Ammon's horn (tissue), 1 donor: ENCODE measurements around the gene PRDM2.
"Not testable (repeated sequence)": the region's sequence is repeated elsewhere in the genome, so short reads cannot be mapped to it uniquely, and the experiment has no call there.

Source experiments
- DNase-seq: peaks from one replicate; pipeline ENCODE4 v3.0.0-alpha.2; 2016; ENCODE audit warnings: low spot score

Gene PRDM2

DNA sequence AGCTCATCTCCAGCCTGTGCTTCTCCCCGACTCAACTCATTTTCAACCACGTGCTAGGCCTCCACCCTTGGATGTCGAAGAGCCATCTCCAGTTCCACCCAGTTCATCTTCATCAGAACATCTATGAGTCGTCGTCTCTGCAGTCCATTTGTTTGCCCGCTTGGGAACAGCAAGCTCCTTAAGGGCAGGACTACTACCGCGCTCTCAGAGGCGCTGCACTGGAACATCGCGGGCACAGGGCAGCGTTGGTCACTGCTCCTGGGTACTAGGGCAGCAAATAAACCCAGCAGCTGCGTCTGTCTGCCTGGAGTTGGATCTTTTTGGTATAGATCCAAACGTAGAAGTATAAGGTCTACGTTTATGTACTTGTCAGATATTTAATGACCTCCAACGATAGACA, 478 bp upstream of the PRDM2 start:
- DNase-seq: peak; percentile 5

DNA sequence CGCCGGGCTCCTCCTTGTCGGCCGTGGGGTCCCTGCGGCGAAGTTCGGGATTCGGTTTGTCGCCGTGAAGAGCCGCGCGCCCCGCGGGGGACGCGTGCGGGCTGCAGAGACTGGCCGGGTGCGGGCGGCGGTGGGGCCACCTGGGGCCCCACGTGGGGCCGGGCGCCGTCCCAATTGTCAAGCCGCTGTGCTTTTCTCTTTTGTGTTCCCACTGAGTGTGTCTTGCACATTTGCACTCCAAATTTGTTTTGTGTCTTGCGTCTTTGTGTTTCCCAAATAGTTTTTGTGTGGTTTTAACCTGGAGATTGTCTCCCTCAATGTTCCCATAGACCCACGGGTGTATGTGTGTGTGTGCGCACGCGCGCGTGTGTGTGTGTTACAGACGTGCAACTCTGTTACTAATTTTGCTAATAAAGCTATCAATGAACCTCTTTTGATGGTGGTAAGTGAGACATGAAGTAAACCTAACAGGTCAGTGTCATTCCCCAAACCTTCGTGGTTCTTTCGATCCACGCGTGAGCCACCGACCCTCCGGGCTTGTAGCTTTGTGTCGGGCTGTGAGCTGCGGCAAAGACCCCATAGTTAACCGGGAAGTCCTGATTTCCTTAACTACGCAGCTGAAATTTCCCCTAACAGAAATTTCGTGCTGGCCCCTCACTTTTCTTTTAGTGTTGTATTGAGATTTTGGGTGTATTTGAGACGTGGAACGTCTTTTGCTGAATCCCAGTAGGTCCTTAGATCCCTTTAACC, 708 bp downstream of the PRDM2 start:
- DNase-seq: peak; percentile 59

DNA sequence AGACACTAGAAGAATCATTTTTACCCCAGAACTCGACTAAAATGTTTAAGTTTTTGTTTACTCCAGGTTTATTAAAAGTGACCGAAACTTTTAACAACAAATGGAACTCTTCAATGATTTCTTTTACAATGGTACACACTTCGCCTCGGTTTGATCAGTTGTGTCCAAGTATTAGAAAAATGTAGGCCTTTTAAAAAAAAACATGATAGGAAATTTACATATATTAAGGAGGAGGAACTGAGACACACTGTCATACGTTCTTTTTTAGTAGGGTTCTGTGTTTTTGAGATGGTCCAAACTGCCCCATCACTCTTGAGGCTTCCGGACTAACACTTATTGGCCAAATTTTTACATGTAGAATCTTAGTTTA, 1.3 kb downstream of the PRDM2 start:
- DNase-seq: no peak

DNA sequence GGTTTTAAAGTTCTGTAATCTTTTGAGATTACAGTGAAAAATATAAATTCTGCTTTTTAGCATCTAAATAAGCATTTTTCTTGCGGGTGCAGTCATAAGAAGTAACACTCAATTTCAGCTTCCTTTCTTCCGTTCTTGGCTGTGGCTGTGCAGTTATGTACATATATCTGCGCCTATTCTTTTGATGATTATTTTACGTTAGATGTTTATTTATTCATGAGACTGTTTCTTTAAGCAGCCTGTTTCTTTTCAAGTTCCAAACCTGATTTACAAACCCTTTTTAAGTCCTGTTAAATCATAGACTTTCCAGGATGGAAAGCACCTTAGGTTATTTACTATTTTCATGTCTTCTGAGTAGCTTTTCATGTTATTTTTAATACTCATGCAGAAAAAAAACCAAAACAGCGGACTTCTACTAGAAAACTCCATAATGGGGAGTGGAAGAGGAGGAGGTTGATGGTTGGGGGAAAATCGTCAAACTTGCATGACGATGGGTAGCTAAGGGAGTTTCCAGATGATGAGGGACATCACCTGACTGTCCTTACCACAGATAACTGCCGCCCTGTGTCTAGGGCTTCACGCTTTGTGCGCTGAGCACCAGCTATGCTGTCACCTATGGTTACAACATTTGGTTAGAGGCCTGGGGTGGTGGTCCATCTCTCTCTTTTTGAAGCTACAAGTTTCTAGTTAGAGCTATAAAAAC, 2.6 kb downstream of the PRDM2 start:
- no peak for DNase-seq

DNA sequence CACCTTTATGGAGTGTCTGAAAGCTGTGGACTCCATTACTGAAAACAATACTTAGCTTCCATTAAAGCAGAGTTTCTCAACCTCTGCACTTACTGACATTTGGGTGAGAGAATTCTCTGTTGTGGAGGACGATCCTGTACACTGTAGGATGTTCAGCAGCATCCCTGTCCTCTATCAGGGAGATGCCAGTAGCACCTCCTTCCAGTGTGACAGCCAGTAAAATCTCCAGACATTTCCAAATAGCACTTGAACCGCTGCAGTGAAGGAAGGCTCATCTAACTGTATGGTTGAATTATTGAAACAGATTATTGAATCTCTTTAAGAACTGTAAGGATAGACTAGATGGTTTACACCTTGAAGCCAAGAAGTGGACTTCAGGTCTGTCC, 3.1 kb downstream of the PRDM2 start:
- no peak for DNase-seq

DNA sequence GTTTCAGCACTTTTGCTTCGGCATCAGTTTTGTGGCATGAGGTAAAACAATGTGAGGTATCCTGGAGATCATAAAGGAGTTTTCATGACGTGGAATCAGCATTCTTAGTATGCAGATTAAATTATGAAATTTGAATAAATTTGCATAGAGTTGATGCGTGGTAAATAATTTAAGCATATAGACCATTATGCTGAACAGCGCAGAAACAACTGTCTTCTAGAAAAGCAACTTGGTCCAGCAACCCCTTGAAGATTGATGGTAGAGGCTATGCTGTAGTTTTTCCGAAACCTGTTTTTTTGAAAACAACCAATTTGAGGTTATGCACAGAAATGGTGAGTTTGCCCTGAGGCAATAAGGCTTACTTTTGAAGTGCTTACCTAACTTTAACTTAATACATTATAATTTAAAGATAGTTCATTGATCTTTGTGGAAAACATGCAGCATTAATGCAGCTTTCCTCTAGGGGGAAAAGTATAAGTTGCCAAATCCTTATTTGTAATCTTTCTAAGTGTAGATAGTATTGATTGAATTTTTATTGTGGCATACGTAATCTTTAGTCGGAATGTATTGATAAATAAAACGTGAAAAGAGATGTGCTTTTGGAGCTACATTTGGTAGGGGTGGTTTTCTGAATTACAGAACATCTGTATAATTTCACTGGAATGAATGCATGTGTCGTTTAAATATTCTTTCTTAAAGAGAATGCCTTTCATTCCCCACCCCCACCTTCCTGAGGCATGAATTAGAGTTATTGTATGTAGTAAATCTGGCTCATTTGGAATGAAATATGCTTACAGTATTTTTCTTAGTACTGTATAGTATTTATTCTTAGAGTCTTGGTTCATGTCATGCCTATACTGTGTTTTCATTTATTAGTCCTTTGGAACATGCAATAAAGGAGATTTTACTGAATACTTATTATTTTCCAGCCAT, 3.8 kb downstream of the PRDM2 start:
- DNase-seq: no peak

DNA sequence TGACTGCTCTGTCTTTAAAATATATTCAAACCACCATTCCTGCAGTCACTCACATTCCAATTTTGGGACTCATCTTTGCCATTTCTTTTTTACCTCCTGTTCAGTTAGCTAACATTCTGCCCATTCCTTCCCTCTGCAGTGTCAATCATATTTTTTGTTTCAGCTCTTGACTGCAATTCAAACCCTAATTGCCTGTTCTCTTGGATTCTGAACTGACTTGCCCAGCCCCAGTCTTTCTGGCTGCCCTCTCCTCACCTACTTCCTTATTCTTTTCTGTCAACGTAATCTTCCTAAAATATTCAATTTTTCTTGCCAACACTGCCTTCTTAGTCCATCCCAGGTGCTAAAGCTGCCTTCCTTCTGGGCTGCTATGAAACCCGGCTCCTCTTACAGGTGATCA, 6.1 kb downstream of the PRDM2 start:
- no peak for DNase-seq

DNA sequence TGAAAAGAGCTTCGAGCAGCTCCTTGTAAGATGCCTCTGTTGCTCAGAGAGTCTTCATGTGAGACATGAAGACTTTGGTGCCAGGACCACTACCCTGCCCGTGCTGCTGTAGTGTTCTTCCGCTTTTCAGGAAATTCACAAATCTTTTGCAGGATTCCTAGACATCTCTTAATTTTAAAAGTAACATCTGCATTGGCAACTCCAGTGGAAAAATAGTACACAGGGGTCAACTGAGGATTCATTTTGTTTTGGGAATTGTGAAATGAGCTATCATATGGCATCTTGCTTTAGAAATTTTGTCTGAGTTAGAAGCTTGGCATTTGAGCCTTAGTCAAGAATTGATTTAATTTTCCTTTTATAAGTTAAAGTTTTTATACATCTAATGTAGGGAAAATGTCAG, 7.2 kb downstream of the PRDM2 start:
- DNase-seq: no peak

DNA sequence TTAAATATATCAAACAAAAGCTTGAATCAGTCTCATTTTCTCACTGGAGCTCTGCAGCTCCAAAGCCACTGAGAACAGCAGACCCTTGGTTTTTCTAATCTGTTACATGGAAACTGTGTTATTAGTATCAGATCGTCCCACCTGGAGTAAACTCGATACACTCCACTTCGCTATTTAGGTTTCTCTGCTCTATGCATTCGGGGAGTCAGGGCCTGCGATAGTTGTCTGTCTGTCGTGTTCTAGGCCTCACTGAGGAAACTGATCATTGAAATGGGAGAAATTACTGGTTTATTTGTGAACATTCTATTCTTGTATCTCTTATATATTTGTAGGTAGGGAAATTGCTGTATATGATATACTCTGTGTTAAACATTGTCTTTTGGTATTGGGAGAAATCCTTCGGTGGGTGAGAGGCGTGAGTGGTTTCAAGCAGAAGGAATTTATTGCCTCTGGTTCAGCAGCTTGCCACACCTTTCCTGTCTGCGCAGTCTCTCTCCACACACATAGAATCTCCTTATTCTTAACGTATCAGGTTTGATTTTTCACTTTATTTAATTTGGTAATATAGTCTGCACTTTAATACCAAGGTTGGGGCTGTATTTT, 8.5 kb downstream of the PRDM2 start:
- no peak for DNase-seq

DNA sequence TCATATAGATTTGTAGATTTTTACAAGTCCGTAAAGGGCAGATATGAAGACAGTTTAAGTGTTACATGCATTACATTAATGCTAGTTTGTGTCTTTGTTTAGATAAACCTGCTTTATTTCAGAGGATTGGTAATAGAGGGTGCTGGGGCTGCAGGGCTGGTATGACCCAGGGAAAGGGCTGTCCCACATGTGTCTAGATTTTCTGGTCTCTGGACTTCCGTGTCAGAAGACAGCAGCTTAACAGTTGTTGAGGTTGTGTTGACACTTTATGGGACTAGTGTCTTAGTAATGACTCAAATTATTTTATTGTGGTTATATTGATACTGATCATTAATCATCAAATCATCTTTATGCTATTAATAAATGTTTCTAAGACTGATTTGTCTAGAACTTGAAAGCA, 10.1 kb downstream of the PRDM2 start:
- DNase-seq: no peak

DNA sequence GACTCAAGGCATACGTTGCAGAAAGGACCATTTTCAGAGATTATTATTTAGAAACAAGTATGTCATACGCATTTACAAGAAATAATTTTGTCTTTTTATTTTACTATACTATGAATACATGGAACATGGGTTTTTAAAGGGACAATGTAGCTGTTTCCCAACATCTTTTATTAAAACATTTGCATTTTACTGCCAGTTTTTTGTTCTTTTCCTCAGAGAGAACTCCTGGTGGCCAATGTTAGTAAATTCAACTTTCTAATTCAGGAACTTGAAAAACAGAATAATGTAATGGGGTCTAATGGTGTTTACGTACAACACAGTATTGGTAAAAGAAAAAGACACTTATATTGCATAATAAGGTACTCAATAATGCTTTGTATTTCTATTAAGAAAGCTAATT, 14.9 kb downstream of the PRDM2 start:
- DNase-seq: no peak

DNA sequence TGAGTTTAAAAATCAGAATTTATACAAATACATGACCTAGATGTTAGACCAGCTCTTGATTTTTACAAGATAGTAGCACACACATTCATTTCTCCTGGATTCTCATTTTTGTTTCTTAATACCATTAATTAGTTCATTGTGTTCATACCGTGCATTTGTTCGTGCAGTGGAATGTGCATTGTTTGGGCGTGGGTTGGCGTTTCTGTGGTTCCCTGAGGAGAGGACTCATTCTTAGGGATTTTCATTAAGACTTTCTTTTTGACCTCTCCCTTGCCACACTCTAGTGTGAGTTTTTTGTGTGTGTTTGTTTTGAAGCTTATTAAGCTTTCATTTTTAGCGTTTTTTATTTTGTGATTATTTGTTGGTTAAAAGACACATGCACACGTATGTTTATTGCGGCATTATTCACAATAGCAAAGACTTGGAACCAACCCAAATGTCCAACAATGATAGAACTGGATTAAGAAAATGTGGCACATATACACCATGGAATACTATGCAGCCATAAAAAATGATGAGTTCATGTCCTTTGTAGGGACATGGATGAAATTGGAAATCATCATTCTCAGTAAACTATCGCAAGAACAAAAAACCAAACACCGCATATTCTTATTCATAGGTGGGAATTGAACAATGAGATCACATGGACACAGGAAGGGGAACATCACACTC, 15.8 kb downstream of the PRDM2 start:
- DNase-seq: not testable (repeated sequence)

DNA sequence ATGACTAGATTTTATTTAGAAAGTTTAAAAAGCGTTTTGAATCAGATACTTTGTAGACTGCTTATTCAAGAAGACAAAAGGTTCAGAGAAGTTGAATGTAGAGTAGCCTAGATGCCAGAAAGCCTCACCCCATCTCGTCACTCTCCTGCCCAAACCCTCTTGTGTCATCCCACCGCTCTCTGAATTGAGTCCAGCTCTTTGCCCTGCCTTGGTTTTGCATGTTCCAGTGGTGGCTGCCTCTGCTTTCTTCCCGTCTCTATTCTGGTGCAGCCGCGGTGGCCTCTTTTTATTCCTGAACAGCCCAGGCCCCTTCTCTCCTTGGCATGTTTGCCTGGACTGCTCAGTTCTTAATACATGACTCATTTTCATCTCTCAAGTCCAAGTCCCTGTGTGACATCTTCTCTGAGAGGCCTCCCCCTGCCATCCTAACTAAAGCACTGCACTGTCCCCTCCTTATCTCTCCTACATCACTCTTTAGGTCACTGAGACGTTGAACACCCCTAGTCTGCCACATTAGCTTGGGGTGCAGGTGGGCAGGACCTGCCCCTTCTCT, 22.9 kb downstream of the PRDM2 start:
- no peak for DNase-seq

DNA sequence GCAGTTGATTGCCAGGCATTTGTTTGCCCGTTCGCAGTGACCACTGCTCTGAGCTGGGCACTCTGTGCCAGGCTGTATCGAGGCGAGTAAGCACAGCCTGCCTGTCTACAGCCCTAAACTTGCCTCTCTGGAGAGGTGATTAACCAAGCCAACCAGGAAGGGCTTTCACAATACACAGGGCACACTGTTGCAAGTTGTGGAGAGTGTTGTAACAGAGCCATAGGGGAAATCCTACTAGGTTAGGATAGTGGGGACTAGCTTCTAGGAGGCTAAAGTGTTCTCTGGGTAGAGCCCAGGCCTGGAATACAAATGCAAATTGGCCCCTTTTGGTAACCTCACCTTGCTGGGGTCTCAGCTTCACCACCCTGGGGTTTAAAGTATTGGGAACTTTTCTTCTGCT, 23.8 kb downstream of the PRDM2 start:
- DNase-seq: no peak

DNA sequence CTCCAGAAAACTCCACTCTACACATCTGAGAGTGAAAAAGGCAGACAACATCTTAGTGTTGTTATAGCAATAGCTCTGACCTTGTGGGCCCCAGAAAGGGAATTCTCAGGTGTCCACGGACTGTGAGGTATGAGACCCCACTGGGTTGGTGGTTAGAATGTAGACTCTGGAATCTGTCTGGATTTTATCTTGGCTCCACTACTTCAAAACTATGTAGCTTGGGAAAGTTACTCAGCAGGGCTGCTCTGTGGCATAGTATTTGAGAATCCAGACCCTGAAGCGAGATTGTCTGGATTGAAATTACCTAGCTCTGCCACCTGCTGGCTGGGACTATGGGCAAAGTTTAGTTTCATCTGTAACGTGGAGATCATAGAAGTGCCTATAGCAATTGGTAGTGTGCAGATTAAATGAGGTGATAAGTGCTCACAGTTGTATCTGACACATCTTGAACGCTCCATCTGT, 25.8 kb downstream of the PRDM2 start:
- DNase-seq: no peak

DNA sequence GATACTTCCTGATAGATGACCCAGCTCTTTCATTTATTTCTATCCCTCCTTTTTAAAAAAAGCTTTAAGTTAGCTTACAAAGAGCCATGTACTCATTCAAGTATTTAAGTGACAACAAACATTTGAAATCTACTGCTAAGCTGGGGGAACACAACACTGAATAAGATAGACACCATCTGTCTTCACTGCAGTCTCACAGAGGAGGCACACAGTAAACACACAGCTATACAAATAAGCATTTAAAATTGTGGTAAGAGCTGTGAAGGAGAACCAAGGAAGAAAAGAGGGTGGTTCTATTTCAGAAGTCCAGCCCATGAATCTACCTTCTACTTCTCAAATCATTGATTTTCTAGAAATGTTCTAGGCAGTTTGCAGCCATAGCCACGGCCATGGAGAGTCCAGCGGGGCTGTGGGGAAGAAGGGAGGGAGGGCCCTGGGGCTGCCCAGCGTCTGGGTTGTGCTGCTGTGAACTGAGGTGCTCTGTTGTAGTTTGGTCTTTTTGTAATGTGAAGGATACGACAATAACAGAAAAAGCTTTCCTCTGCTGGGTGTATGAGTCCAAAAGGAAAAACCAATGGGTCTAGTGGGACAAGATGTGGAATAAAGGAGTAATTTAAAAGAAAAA, 28.2 kb downstream of the PRDM2 start:
- DNase-seq: no peak

DNA sequence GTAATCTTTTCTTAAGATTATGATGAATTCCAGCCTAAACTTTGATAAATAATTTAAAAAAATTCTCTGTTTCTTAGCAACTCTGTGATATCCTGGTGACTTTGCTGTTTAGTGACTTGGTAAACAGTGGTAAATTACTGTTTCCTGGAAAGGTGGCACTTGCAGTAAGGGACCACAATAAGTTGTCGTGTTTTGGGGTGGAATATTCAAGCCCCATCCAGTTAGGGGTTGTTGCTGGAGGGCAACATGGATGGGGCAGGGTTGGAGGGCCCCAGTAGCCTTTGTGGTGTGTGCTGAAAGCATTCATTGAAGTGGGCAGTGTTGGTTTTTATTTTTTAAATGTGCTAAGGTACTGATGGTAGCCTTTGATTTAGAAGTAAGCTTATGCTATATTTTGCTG, 30.3 kb downstream of the PRDM2 start:
- DNase-seq: no peak

DNA sequence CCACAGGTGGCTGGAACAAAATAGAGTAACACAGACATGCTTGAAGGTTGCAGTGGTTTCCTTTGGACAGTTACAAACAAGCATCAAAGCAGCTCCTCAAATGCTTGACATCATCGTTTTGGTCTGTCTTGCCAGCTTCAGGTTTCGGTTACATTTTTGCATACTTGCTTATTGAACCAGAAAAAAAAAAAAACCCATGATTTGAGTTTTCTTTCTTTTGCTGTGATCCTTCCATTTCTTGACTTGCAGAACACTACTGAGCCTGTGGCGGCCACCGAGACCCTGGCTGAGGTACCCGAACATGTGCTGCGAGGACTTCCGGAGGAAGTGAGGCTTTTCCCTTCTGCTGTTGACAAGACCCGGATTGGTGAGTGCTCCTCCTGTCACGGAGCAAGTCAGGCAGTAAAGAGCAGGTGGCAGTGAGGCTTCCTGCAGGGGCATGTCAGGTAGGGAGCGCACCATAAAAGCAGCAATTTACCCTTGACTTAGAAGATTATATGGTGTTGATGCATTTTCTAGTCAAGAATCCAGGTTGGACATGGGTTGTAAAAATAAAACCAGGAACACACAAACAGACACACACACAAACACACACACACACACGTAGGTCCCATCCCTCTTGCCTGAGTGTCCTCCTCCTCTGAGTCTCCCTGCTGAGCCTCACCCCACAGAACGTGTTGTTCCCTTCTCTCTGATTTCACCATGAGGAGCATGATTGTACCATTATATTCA, 30.9 kb downstream of the PRDM2 start:
- no peak for DNase-seq

DNA sequence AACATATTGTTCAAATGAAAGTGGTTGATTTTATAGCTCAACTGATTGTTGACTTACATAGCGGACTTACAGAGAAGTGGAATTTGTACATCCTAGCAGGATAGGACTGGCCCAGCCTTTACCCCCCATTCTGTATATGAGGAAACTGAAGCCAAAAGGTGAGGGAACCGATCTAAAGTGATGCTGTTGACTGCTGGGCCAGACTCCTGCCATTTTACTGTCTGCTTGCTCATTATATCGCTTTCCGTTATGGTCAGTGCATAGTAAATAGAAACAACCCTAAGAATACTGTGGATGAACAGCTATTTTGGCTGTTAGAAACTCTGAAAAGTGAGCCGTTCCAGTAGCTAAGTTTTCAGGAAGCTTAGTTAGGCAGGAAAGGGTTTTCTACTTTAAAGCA, 31.9 kb downstream of the PRDM2 start:
- no peak for DNase-seq

DNA sequence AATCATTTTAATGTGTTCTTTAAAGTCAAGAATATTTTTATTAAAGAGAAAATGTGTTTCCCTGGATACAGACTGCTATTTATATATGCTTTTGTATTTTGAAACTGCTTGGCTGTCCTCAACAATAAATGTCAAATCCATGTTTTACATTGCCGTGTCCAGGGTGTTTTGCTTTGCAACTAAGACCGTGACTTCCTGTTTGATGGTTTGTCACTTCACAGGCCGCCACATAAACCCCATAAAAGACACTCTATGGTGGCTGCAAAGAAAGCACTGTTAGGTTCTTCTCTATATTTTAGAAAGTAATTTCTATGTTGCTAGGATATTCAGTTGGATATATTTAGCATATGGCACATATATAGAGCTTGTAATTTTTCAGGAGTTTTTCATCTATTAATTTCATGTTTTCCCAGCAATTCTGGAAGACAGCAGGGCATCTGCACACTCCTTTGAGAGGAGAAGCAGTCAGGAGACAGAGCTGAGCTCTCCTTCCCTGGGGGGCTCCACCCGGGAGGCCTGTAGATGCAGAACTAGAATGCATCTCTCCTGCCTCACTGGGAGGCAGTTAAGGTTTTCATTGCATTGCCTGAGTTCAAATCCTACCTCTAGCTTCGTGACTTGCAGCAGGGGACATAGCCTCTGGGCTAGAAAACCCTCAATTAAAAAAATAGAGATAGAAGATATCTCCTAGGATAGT, 33.1 kb downstream of the PRDM2 start:
- no peak for DNase-seq
